IMR-90 (cell line): ENCODE measurements around the gene ZNF346. TPM values are rescaled to one million over a fixed set of nuclear protein-coding genes. Genes with fewer than 3 reads are reported as not detected.

Source experiments
- ATAC-seq: fragments of 200-7000 bp; cut with Tn5 transposase; 2 replicates; pipeline ENCODE4 v1.9.1; 2020; ENCODE audit warnings: low read depth, mild to moderate bottlenecking, moderate library complexity
- BruUV-seq: library from RNA; stranded (reverse); fragments of 400-500 nt; replicated peaks from 2 replicates; lab custom pipeline; 2021; lab: Mats Ljungman, UMichigan
- CTCF ChIA-PET: fragments of 300-600 bp; formaldehyde crosslinking; extraction: SDS; loops from one replicate; lab custom pipeline; 2021; ENCODE audit warnings: antibody characterized with exemption; lab: Yijun Ruan, JAX
- POLR2A ChIA-PET: fragments of 300-600 bp; sonication (Branson Sonifier 250); formaldehyde crosslinking; loops from one replicate; lab custom pipeline; 2022; ENCODE audit warnings: antibody characterized with exemption; ENCODE audit not compliant: unreplicated experiment; lab: Charles Lee
- DNase-seq: peaks from one replicate; pipeline ENCODE4 v3.0.0; 2013
- H2AFZ ChIP-seq: replicated peaks from 2 replicates; pipeline ENCODE3; 2013; ENCODE audit warnings: low read length, mild to moderate bottlenecking; ENCODE audit not compliant: poor library complexity
- H2AK5ac ChIP-seq: 2 replicates; pipeline ENCODE4 v1.6.1; 2013; ENCODE audit warnings: low read depth, low read length, inconsistent platforms
- H2AK9ac ChIP-seq: replicated peaks from 2 replicates; pipeline ENCODE3; 2013; ENCODE audit warnings: mild to moderate bottlenecking, low read depth, low read length, moderate library complexity; ENCODE audit not compliant: poor library complexity
- H2BK120ac ChIP-seq: 2 replicates; pipeline ENCODE4 v1.6.1; 2013; ENCODE audit warnings: low read depth, low read length, inconsistent platforms
- H2BK15ac ChIP-seq: 3 replicates; pipeline ENCODE4 v1.6.1; 2013; ENCODE audit warnings: low read depth, low read length, inconsistent platforms
- H2BK20ac ChIP-seq: 2 replicates; pipeline ENCODE4 v1.6.1; 2013; ENCODE audit warnings: low read depth, mild to moderate bottlenecking, inconsistent platforms, low read length, moderate library complexity
- H2BK5ac ChIP-seq: 2 replicates; pipeline ENCODE4 v1.6.1; 2013; ENCODE audit warnings: mild to moderate bottlenecking, low read depth, low read length, inconsistent platforms; ENCODE audit not compliant: poor library complexity, severe bottlenecking
- H3K14ac ChIP-seq: replicated peaks from 2 replicates; pipeline ENCODE4 v1.6.1; 2013; ENCODE audit warnings: low read depth, low read length, inconsistent platforms
- H3K18ac ChIP-seq: 2 replicates; pipeline ENCODE4 v1.6.1; 2013; ENCODE audit warnings: low read depth, low read length, control low read depth
- H3K23ac ChIP-seq: 2 replicates; pipeline ENCODE4 v1.6.1; 2013; ENCODE audit warnings: low read depth, low read length, inconsistent platforms
- H3K27ac ChIP-seq: 2 replicates; pipeline ENCODE4 v1.5.1; 2013; ENCODE audit warnings: mild to moderate bottlenecking, control low read depth, low read length; ENCODE audit not compliant: insufficient read depth
- H3K27me3 ChIP-seq: 2 replicates; pipeline ENCODE4 v1.6.1; 2013; ENCODE audit warnings: low read length; ENCODE audit not compliant: control insufficient read depth, insufficient read depth
- H3K36me3 ChIP-seq: 2 replicates; pipeline ENCODE4 v1.6.1; 2013; ENCODE audit warnings: low read length, mixed read lengths; ENCODE audit not compliant: control insufficient read depth, insufficient read depth
- H3K4ac ChIP-seq: 2 replicates; pipeline ENCODE4 v1.6.1; 2013; ENCODE audit warnings: low read depth, low read length, inconsistent platforms
- H3K4me1 ChIP-seq: 2 replicates; pipeline ENCODE4 v1.6.1; 2013; ENCODE audit warnings: low read length, mixed read lengths; ENCODE audit not compliant: control insufficient read depth, insufficient read depth
- H3K4me2 ChIP-seq: 2 replicates; pipeline ENCODE4 v1.6.1; 2013; ENCODE audit warnings: low read depth, mild to moderate bottlenecking, control low read depth, low read length, moderate library complexity
- H3K4me3 ChIP-seq: 2 replicates; pipeline ENCODE4 v1.5.1; 2013; ENCODE audit warnings: low read depth, mild to moderate bottlenecking, control low read depth, low read length, moderate library complexity; ENCODE audit not compliant: insufficient read depth
- H3K56ac ChIP-seq: 2 replicates; pipeline ENCODE4 v1.6.1; 2013; ENCODE audit warnings: low read length, inconsistent platforms; ENCODE audit not compliant: insufficient read depth; ENCODE audit errors: extremely low read depth
- H3K79me1 ChIP-seq, 2 experiments: 2 replicates each; pipeline ENCODE4 v1.6.1; 2013; ENCODE audit warnings: low read length in 2 of 2, inconsistent platforms in 1 of 2, low read depth in 1 of 2
- H3K9ac ChIP-seq: 2 replicates; pipeline ENCODE4 v1.6.1; 2013; ENCODE audit warnings: low read depth, low read length, control low read depth
- H3K9me1 ChIP-seq: 2 replicates; pipeline ENCODE4 v1.6.1; 2013; ENCODE audit warnings: low read length, inconsistent platforms; ENCODE audit not compliant: insufficient read depth
- H3K9me3 ChIP-seq: 2 replicates; pipeline ENCODE4 v1.6.1; 2013; ENCODE audit warnings: low read length; ENCODE audit not compliant: control insufficient read depth, insufficient read depth
- H4K20me1 ChIP-seq: 2 replicates; pipeline ENCODE4 v1.6.1; 2013; ENCODE audit warnings: low read length, inconsistent platforms; ENCODE audit not compliant: insufficient read depth
- H4K5ac ChIP-seq: 2 replicates; pipeline ENCODE4 v1.6.1; 2013; ENCODE audit warnings: mild to moderate bottlenecking, low read depth, low read length, control low read depth
- H4K8ac ChIP-seq, 2 experiments: 2 replicates each; pipeline ENCODE4 v1.6.1; 2013; ENCODE audit warnings: low read depth in 2 of 2, low read length in 2 of 2, control low read depth in 1 of 2, inconsistent platforms in 1 of 2
- H4K91ac ChIP-seq: 2 replicates; pipeline ENCODE4 v1.6.1; 2013; ENCODE audit warnings: low read depth, low read length, inconsistent platforms; ENCODE audit not compliant: insufficient read depth
- CEBPB ChIP-seq: IDR thresholded peaks from 2 replicates; pipeline ENCODE4 v1.6.1; 2012; ENCODE audit warnings: low read depth, low read length, improper control_type of control experiment
- CHD1 ChIP-seq: IDR thresholded peaks from 2 replicates; pipeline ENCODE4 v1.6.1; 2012; ENCODE audit warnings: low read depth, low read length, improper control_type of control experiment
- CTCF ChIP-seq: conservative IDR thresholded peaks from 2 replicates; pipeline ENCODE4 v1.5.1; 2012; ENCODE audit warnings: mild to moderate bottlenecking, low read depth, low read length, improper control_type of control experiment
- FOS ChIP-seq: fragments of 150-350 bp; IDR thresholded peaks from 2 replicates; pipeline ENCODE4 v1.6.1; 2016; ENCODE audit warnings: low read depth, low read length
- NFE2L2 ChIP-seq: fragments of 150-350 bp; IDR thresholded peaks from 2 replicates; pipeline ENCODE4 v1.6.1; 2016; ENCODE audit warnings: low read depth, mild to moderate bottlenecking, low read length
- RAD21 ChIP-seq: IDR thresholded peaks from 2 replicates; pipeline ENCODE4 v1.6.1; 2012; ENCODE audit warnings: low read length, improper control_type of control experiment
- RCOR1 ChIP-seq: IDR thresholded peaks from 2 replicates; pipeline ENCODE4 v1.6.1; 2012; ENCODE audit warnings: mild to moderate bottlenecking, low read length, improper control_type of control experiment; ENCODE audit not compliant: insufficient replicate concordance
- RFX5 ChIP-seq: IDR thresholded peaks from 2 replicates; pipeline ENCODE4 v1.8.0; 2012; ENCODE audit warnings: low read depth, mild to moderate bottlenecking, low read length, moderate library complexity
- SMC3 ChIP-seq: fragments of 150-350 bp; IDR thresholded peaks from 2 replicates; pipeline ENCODE4 v1.6.1; 2016; ENCODE audit warnings: low read depth, mild to moderate bottlenecking, antibody characterized with exemption, low read length, moderate library complexity
- USF2 ChIP-seq: fragments of 150-350 bp; IDR thresholded peaks from 2 replicates; pipeline ENCODE4 v1.6.1; 2017; ENCODE audit warnings: mild to moderate bottlenecking, antibody characterized with exemption, low read length, low read depth
- WGBS, 2 experiments: methylation state at CpG; one replicate each; pipeline versions ENCODE4 v1.1.5 to v1.1.7; 2013; ENCODE audit warnings: missing lambda C conversion rate in 2 of 2; ENCODE audit not compliant: insufficient read length in 1 of 2; ENCODE audit errors: extremely low coverage in 2 of 2; 5-methylcytosine and 5-hydroxymethylcytosine counted together
- dilution Hi-C: fragments of 300-500 bp; cut with HindIII; formaldehyde crosslinking; loops from one replicate; pipeline ENCODE4 v1.14.3; 2018; ENCODE audit warnings: low sequenced_read_pairs; ENCODE audit not compliant: unreplicated experiment
- in situ Hi-C: fragments of 300-500 bp; cut with MboI; formaldehyde crosslinking; loops from 3 replicates; pipeline ENCODE4 v1.14.3; 2019; ENCODE audit warnings: low sequenced_read_pairs, inconsistent platforms, mixed read lengths
- intact Hi-C: fragments of 100-400 bp; cut with micrococcal nuclease; formaldehyde crosslinking; loops from 2 replicates; pipeline ENCODE4 v1.10.0; 2022
- polyA plus RNA-seq, 3 experiments: library from polyadenylated mRNA; depleted of rRNA; stranded (reverse); fragments of >200 nt; gene quantifications; 2 replicates each; pipeline ENCODE4 v1.2.3, GENCODE V29; 2012; ENCODE audit warnings: low replicate concordance in 1 of 3
- total RNA-seq: library from RNA; depleted of rRNA; stranded (reverse); fragments of >200 nt; gene quantifications from 2 replicates; pipeline ENCODE4 v1.2.3, GENCODE V29; 2012
- TF ChIP-seq, protein P1 (sequence below): fragments of 150-350 bp; IDR thresholded peaks from 2 replicates; pipeline ENCODE4 v1.6.1; 2016; ENCODE audit warnings: low read depth, mild to moderate bottlenecking, low read length, moderate library complexity, borderline replicate concordance

ZNF346 gene
- total and polyA plus RNA-seq, 2 of the 4 experiments (the other 2 are of a cell fraction), result 15.1 to 17.0 TPM

DNA sequence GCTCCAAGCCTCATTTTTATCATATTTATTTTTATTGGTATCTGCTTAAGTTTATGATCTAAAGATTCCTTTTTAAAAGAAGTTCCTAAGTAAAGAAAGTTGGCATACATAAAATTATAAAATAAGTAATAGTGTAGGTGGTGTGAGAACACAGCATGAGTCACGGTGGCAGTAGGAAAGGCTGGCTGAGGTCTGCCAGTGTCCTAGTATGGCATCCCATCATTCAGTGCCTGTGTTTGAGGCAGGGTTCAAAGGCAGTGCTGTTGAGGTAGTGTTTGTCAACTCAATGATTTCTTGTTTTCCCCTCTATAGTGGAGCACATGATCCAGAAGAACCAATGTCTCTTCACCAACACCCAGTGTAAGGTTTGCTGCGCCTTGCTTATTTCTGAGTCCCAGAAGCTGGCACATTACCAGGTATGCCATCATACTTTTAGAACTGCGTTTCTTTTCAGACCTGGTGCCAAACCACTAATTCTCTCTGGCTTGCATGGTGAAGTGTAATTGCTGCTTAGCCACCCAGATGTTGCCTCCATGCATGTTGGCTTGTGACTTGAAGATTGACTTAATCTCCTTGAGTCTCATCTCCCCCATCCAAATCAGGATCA is 18.4 kb downstream of the ZNF346 start:
- H4K5ac ChIP-seq, result no peak overlapping the region
- H3K14ac ChIP-seq, result no peak overlapping the region
- H3K9ac ChIP-seq, result no peak overlapping the region
- H3K36me3 ChIP-seq, result peaks cover 21% of the 10 kb centered on the region
- ChIA-PET POLR2A (no interaction called here), CTCF (no interaction called here)
- H2BK5ac ChIP-seq, result no peak overlapping the region
- no peak overlapping the region for H2BK20ac ChIP-seq
- dilution Hi-C loops (no loop called here), intact Hi-C loops (no loop called here), in situ Hi-C loops (no loop called here)
- no peak overlapping the region for H3K56ac ChIP-seq
- no peak overlapping the region for H2AFZ ChIP-seq
- H2BK15ac ChIP-seq, result no peak overlapping the region
- H4K91ac ChIP-seq, result no peak overlapping the region
- H3K18ac ChIP-seq, result no peak overlapping the region
- WGBS, 2 experiments, result no CpG with 5 or more reads among the region's 3 CpGs
- H3K9me1 ChIP-seq, result peaks cover 5% of the 10 kb centered on the region
- TF ChIP-seq RAD21 (no peak), CEBPB (no peak), FOS (no peak), RCOR1 (no peak), SMC3 (no peak), CHD1 (no peak), CTCF (no peak), RFX5 (no peak), USF2 (no peak), NFE2L2 (no peak)
- TF ChIP-seq, protein P1, sequence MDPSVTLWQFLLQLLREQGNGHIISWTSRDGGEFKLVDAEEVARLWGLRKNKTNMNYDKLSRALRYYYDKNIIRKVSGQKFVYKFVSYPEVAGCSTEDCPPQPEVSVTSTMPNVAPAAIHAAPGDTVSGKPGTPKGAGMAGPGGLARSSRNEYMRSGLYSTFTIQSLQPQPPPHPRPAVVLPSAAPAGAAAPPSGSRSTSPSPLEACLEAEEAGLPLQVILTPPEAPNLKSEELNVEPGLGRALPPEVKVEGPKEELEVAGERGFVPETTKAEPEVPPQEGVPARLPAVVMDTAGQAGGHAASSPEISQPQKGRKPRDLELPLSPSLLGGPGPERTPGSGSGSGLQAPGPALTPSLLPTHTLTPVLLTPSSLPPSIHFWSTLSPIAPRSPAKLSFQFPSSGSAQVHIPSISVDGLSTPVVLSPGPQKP, result no peak
- H3K4me3 ChIP-seq, result no peak overlapping the region
- H3K9me3 ChIP-seq, result no peaks in the 10 kb centered on the region
- no peaks in the 10 kb centered on the region for H3K27me3 ChIP-seq
- BruUV-seq, result no TSS peak
- H3K79me1 ChIP-seq, result peaks cover 25 to 42% of the 10 kb centered on the region in 2 experiments
- no peak overlapping the region for H3K23ac ChIP-seq
- no peak overlapping the region for H2BK120ac ChIP-seq
- no peak overlapping the region for H4K8ac ChIP-seq
- no peak overlapping the region for H3K4me2 ChIP-seq
- peak; percentile 45 for DNase-seq
- H2AK5ac ChIP-seq, result no peak overlapping the region
- no peak overlapping the region for H3K4ac ChIP-seq
- peaks cover 2% of the 10 kb centered on the region for H3K4me1 ChIP-seq
- peaks cover 9% of the 10 kb centered on the region; the same call in 1 of the 2 replicates for H4K20me1 ChIP-seq
- H2AK9ac ChIP-seq, result no peak overlapping the region
- no peak overlapping the region for H3K27ac ChIP-seq
- ATAC-seq, result no peak; the same call in 1 of the 2 replicates
